Activated CD4-positive, alpha-beta T cell treated with anti-CD3 and anti-CD28 coated beads for 36 hours (primary cell): ENCODE measurements around the gene CRABP1. TPM values are rescaled to one million over a fixed set of nuclear protein-coding genes. Genes with fewer than 3 reads are reported as not detected.

Experiments used
- ATAC-seq: fragments of 200-7000 bp; cut with Tn5 transposase; one replicate; pipeline ENCODE4 v1.10.0; 2021; ENCODE audit warnings: mild to moderate bottlenecking, moderate library complexity
- CTCF ChIA-PET: fragments of 350-600 bp; sonication (Branson Sonifier 250); formaldehyde crosslinking; loops from one replicate; lab custom pipeline; 2021; ENCODE audit warnings: antibody characterized with exemption; lab: Charles Lee
- POLR2A ChIA-PET: fragments of 350-600 bp; sonication (Branson Sonifier 250); formaldehyde crosslinking; loops from one replicate; lab custom pipeline; 2021; ENCODE audit warnings: antibody characterized with exemption, inconsistent platforms; lab: Charles Lee
- DNase-seq: peaks from one replicate; pipeline ENCODE4 v3.0.0-alpha.2; 2020
- H3K27ac Mint-ChIP-seq: one replicate; pipeline ENCODE4 v1.8.0; 2021; ENCODE audit warnings: mixed read lengths
- H3K27me3 Mint-ChIP-seq: one replicate; pipeline ENCODE4 v1.8.0; 2021; ENCODE audit warnings: mixed read lengths
- H3K36me3 Mint-ChIP-seq: one replicate; pipeline ENCODE4 v1.8.0; 2021; ENCODE audit warnings: low read depth, mixed read lengths
- H3K4me1 Mint-ChIP-seq: one replicate; pipeline ENCODE4 v1.8.0; 2021; ENCODE audit warnings: mixed read lengths
- H3K4me3 Mint-ChIP-seq: one replicate; pipeline ENCODE4 v1.8.0; 2021; ENCODE audit warnings: mild to moderate bottlenecking, moderate library complexity, mixed read lengths
- H3K9me3 Mint-ChIP-seq: one replicate; pipeline ENCODE4 v1.8.0; 2021; ENCODE audit warnings: low read depth, mixed read lengths
- intact Hi-C, 2 experiments: fragments of 100-400 bp; cut with DNase I in 1 of 2; cut with micrococcal nuclease in 1 of 2; formaldehyde crosslinking; loops; one replicate each; pipeline versions ENCODE4 v1.14.2 to v1.15.1; 2022 to 2024; cut with DNase I, micrococcal nuclease
- total RNA-seq, 2 experiments: library from RNA; stranded (reverse); gene quantifications; one replicate each; pipeline ENCODE4 v1.2.3, GENCODE V29; 2021

CRABP1 gene
- total RNA-seq, 2 experiments from 2014 or later = 0.90 to 0.96 TPM

- Mint-ChIP-seq H3K9me3 (no peaks in the 10 kb centered on the region), H3K4me3 (no peak overlapping the region), H3K27ac (no peak overlapping the region), H3K4me1 (no peaks in the 10 kb centered on the region), H3K27me3 (no peaks in the 10 kb centered on the region), H3K36me3 (no peaks in the 10 kb centered on the region)
- ChIA-PET POLR2A (interaction anchor here (0.6 kb wide), 1 partner anchor 15 kb away, joined by 3 read pairs; no protein-coding TSS in a partner anchor), CTCF (no interaction called here)
- intact Hi-C loops = no loop called here
- ATAC-seq = peak; percentile 71
- DNase-seq = peak; percentile 19
Observed at GRCh38 chr15:78329625-78330024, 10.5 kb upstream of the CRABP1 start.

GRCh38 chr15:78334845-78335244 is 5.3 kb upstream of the CRABP1 start:
- Mint-ChIP-seq H3K4me3 (no peak overlapping the region), H3K27ac (no peak overlapping the region), H3K4me1 (no peaks in the 10 kb centered on the region), H3K9me3 (no peaks in the 10 kb centered on the region), H3K27me3 (peaks cover 17% of the 10 kb centered on the region), H3K36me3 (no peaks in the 10 kb centered on the region)
- DNase-seq (no peak), ATAC-seq (no peak)
- ChIA-PET POLR2A (no interaction called here), CTCF (no interaction called here)
- intact Hi-C loops = no loop called here

- ChIA-PET POLR2A (no interaction called here), CTCF (no interaction called here)
- H3K9me3 Mint-ChIP-seq = no peaks in the 10 kb centered on the region
Observed at GRCh38 chr15:78335985-78336384, 4.2 kb upstream of the CRABP1 start.

GRCh38 chr15:78338781-78339180 is 1.4 kb upstream of the CRABP1 start:
- CTCF ChIA-PET = interaction anchor here (0.7 kb wide), 1 partner anchor 9 kb away, joined by 4 read pairs; no protein-coding TSS in a partner anchor
- no peak overlapping the region for H3K27ac Mint-ChIP-seq
- intact Hi-C loops = no loop called here
- H3K4me1 Mint-ChIP-seq = peaks cover 3% of the 10 kb centered on the region
- no peaks in the 10 kb centered on the region for H3K9me3 Mint-ChIP-seq
- H3K4me3 Mint-ChIP-seq = no peak overlapping the region
- DNase-seq (no peak), ATAC-seq (no peak)
- no peaks in the 10 kb centered on the region for H3K36me3 Mint-ChIP-seq
- peaks cover 45% of the 10 kb centered on the region for H3K27me3 Mint-ChIP-seq
- POLR2A ChIA-PET = interaction anchor here (0.8 kb wide), 1 partner anchor 230 kb away, joined by 3 read pairs; no protein-coding TSS in a partner anchor

More at GRCh38 chr15:78335985-78336384, 4.2 kb upstream of the CRABP1 start:
- intact Hi-C loops = no loop called here
- H3K4me1 Mint-ChIP-seq = peaks cover 3% of the 10 kb centered on the region
- H3K36me3 Mint-ChIP-seq = no peaks in the 10 kb centered on the region
- no peak overlapping the region for H3K4me3 Mint-ChIP-seq
- H3K27ac Mint-ChIP-seq = no peak overlapping the region
- ATAC-seq (no peak), DNase-seq (no peak)
- peaks cover 27% of the 10 kb centered on the region for H3K27me3 Mint-ChIP-seq

- DNase-seq (no peak), ATAC-seq (no peak)
- no peak overlapping the region for H3K4me3 Mint-ChIP-seq
- intact Hi-C loops = no loop called here
- H3K27me3 Mint-ChIP-seq = peaks cover 45% of the 10 kb centered on the region
- CTCF ChIA-PET = interaction anchor here (0.7 to 1.3 kb wide), 3 partner anchors 8 to 474 kb away, joined by 3 to 4 read pairs (median 3); no protein-coding TSS in a partner anchor
- H3K9me3 Mint-ChIP-seq = no peaks in the 10 kb centered on the region
- no peaks in the 10 kb centered on the region for H3K36me3 Mint-ChIP-seq
- no peak overlapping the region for H3K27ac Mint-ChIP-seq
- peaks cover 3% of the 10 kb centered on the region for H3K4me1 Mint-ChIP-seq
- POLR2A ChIA-PET = interaction anchor here (0.8 kb wide), 1 partner anchor 231 kb away, joined by 3 read pairs; no protein-coding TSS in a partner anchor
Observed at GRCh38 chr15:78339559-78339958, 594 bp upstream of the CRABP1 start.

GRCh38 chr15:78341057-78341987 is 1.2 kb downstream of the CRABP1 start:
- peaks cover 3% of the 10 kb centered on the region for H3K4me1 Mint-ChIP-seq
- ATAC-seq (no peak), DNase-seq (no peak)
- no peaks in the 10 kb centered on the region for H3K36me3 Mint-ChIP-seq
- CTCF ChIA-PET = no interaction called here
- intact Hi-C loops = no loop called here
- POLR2A ChIA-PET = no interaction called here
- peaks cover 47% of the 10 kb centered on the region for H3K27me3 Mint-ChIP-seq
- H3K27ac Mint-ChIP-seq = no peak overlapping the region
- no peak overlapping the region for H3K4me3 Mint-ChIP-seq
- H3K9me3 Mint-ChIP-seq = no peaks in the 10 kb centered on the region

GRCh38 chr15:78342021-78342420 is 1.9 kb downstream of the CRABP1 start:
- Mint-ChIP-seq H3K4me3 (no peak overlapping the region), H3K27me3 (peaks cover 47% of the 10 kb centered on the region), H3K27ac (no peak overlapping the region), H3K36me3 (no peaks in the 10 kb centered on the region), H3K4me1 (peaks cover 3% of the 10 kb centered on the region), H3K9me3 (no peaks in the 10 kb centered on the region)
- CTCF ChIA-PET = no interaction called here
- DNase-seq = no peak
- no peak for ATAC-seq
- intact Hi-C loops = no loop called here
- POLR2A ChIA-PET = no interaction called here

GRCh38 chr15:78343276-78344060 is 3.3 kb downstream of the CRABP1 start:
- no peak for ATAC-seq
- H3K36me3 Mint-ChIP-seq = no peaks in the 10 kb centered on the region

GRCh38 chr15:78345396-78346125 is 5.4 kb downstream of the CRABP1 start:
- CTCF ChIA-PET = interaction anchor here (1.4 kb wide), 1 partner anchor 106 kb away, joined by 4 read pairs; no protein-coding TSS in a partner anchor
- H3K9me3 Mint-ChIP-seq = no peaks in the 10 kb centered on the region
- peaks cover 27% of the 10 kb centered on the region for H3K27me3 Mint-ChIP-seq
- ATAC-seq = no peak
- no peak overlapping the region for H3K27ac Mint-ChIP-seq
- no peaks in the 10 kb centered on the region for H3K36me3 Mint-ChIP-seq
- DNase-seq = no peak
- intact Hi-C loops = no loop called here
- peaks cover under 1% of the 10 kb centered on the region for H3K4me1 Mint-ChIP-seq
- H3K4me3 Mint-ChIP-seq = no peak overlapping the region
- POLR2A ChIA-PET = no interaction called here

More at GRCh38 chr15:78343276-78344060, 3.3 kb downstream of the CRABP1 start:
- Mint-ChIP-seq H3K4me1 (peaks cover 3% of the 10 kb centered on the region), H3K27me3 (peaks cover 47% of the 10 kb centered on the region), H3K4me3 (no peak overlapping the region), H3K9me3 (no peaks in the 10 kb centered on the region), H3K27ac (no peak overlapping the region)
- no peak for DNase-seq
- POLR2A ChIA-PET = no interaction called here
- intact Hi-C loops = no loop called here
- CTCF ChIA-PET = interaction anchor here (0.7 kb wide), 2 partner anchors 18 to 55 kb away, joined by 3 read pairs; no protein-coding TSS in a partner anchor

GRCh38 chr15:78347586-78348543 is 7.7 kb downstream of the CRABP1 start:
- DNase-seq (no peak), ATAC-seq (no peak)
- intact Hi-C loops = no loop called here
- Mint-ChIP-seq H3K27ac (no peak overlapping the region), H3K9me3 (no peaks in the 10 kb centered on the region), H3K36me3 (no peaks in the 10 kb centered on the region), H3K4me3 (no peak overlapping the region), H3K27me3 (peaks cover 12% of the 10 kb centered on the region), H3K4me1 (peaks cover 2% of the 10 kb centered on the region)
- ChIA-PET POLR2A (no interaction called here), CTCF (interaction anchor here (0.5 to 0.6 kb wide), 2 partner anchors 9 to 235 kb away, joined by 3 to 4 read pairs; no protein-coding TSS in a partner anchor)
